Glutamatergic neuron (in vitro differentiated cells): ENCODE data around the gene EIF2B4. TPM values are rescaled to one million over a fixed set of nuclear protein-coding genes. Genes with fewer than 3 reads are reported as not detected.

Source experiments
- DNase-seq: peaks from one replicate; pipeline ENCODE4 v3.0.0; 2022
- H3K27ac Mint-ChIP-seq: one replicate; pipeline ENCODE4 v1.8.0; 2020; ENCODE audit warnings: mild to moderate bottlenecking, mixed read lengths, inconsistent platforms; ENCODE audit not compliant: unreplicated experiment
- H3K27me3 Mint-ChIP-seq: one replicate; pipeline ENCODE4 v1.8.0; 2020; ENCODE audit warnings: mild to moderate bottlenecking, moderate library complexity, mixed read lengths, inconsistent platforms; ENCODE audit not compliant: unreplicated experiment
- H3K36me3 Mint-ChIP-seq: one replicate; pipeline ENCODE4 v1.8.0; 2020; ENCODE audit warnings: mild to moderate bottlenecking, mixed read lengths, inconsistent platforms; ENCODE audit not compliant: unreplicated experiment
- H3K4me1 Mint-ChIP-seq: one replicate; pipeline ENCODE4 v1.8.0; 2020; ENCODE audit warnings: mild to moderate bottlenecking, low read depth, mixed read lengths, inconsistent platforms; ENCODE audit not compliant: unreplicated experiment
- H3K4me3 Mint-ChIP-seq: one replicate; pipeline ENCODE4 v1.8.0; 2020; ENCODE audit warnings: mild to moderate bottlenecking, mixed read lengths, inconsistent platforms; ENCODE audit not compliant: unreplicated experiment
- H3K9me3 Mint-ChIP-seq: one replicate; pipeline ENCODE4 v1.8.0; 2020; ENCODE audit warnings: mild to moderate bottlenecking, moderate library complexity, mixed read lengths, inconsistent platforms; ENCODE audit not compliant: unreplicated experiment
- total RNA-seq: library from RNA; stranded (reverse); fragmentation: NEBNext Ultra II Directional; extraction: Animal tissue kit (Norgen Biotek cat#: 25700); gene quantifications from one replicate; pipeline ENCODE4 v1.2.1, GENCODE V29; 2021; ENCODE audit not compliant: unreplicated experiment
- TF ChIP-seq, protein P1 (sequence below): fragments of 200-600 bp; sonication (generic); IDR thresholded peaks from one replicate; pipeline ENCODE4 v1.5.0; 2021; ENCODE audit not compliant: partially characterized antibody, unreplicated experiment

The EIF2B4 gene
- total RNA-seq, 1 donor from 2014 or later: 53.6 TPM

DNA sequence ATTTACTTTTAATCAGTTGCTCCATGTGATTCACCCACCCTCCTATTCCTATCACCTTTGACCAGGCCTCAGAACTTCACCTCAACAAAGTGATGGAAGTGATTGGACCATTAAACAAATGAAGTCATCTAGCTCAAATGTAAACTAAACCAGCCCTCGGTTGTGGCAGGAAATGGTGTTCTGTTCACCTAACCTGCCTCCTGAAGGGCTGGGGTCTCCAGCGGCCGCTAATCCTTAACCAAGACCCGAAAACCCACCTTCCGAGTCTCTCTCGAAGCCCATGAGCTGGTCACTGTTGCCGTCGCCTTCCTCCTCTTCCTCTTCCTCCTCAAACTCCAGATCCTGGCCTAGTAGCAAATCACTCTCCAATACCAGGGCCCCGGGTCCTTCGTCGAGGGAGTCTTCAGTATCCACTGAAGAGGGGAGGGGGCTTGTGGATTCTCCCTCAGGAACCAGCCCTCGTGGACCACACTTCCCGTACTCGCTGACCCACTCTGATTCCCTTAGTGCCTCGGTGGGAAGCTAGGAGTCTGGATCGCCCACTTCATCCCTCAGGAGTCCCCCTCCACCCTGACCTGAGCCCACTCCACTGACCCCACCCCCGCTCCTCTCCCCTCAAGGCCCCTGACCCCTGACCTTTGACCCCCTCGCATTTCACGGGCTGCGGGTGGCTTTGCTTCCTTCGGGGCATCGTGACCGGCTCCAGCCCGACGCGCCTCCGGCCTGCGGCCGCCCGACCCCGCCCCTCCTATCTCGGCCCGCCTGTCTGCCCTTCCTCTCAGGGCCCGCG, 9.9 kb upstream of the EIF2B4 start:
- peaks cover 13% of the 10 kb centered on the region for H3K9me3 Mint-ChIP-seq
- peaks cover 2% of the 10 kb centered on the region for H3K36me3 Mint-ChIP-seq
- TF ChIP-seq, protein P1, sequence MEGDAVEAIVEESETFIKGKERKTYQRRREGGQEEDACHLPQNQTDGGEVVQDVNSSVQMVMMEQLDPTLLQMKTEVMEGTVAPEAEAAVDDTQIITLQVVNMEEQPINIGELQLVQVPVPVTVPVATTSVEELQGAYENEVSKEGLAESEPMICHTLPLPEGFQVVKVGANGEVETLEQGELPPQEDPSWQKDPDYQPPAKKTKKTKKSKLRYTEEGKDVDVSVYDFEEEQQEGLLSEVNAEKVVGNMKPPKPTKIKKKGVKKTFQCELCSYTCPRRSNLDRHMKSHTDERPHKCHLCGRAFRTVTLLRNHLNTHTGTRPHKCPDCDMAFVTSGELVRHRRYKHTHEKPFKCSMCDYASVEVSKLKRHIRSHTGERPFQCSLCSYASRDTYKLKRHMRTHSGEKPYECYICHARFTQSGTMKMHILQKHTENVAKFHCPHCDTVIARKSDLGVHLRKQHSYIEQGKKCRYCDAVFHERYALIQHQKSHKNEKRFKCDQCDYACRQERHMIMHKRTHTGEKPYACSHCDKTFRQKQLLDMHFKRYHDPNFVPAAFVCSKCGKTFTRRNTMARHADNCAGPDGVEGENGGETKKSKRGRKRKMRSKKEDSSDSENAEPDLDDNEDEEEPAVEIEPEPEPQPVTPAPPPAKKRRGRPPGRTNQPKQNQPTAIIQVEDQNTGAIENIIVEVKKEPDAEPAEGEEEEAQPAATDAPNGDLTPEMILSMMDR: no peak
- peak overlapping the region; percentile 89 for H3K4me3 Mint-ChIP-seq
- peak overlapping the region; percentile 87 for H3K27ac Mint-ChIP-seq
- peak; percentile 81 for DNase-seq
- peaks cover 27% of the 10 kb centered on the region for H3K4me1 Mint-ChIP-seq
- H3K27me3 Mint-ChIP-seq: peaks cover 12% of the 10 kb centered on the region

- H3K4me3 Mint-ChIP-seq: peak overlapping the region; percentile 89
- TF ChIP-seq, protein P1: no peak
- DNase-seq: no peak
- H3K4me1 Mint-ChIP-seq: peaks cover 27% of the 10 kb centered on the region
- peaks cover 12% of the 10 kb centered on the region for H3K27me3 Mint-ChIP-seq
- H3K27ac Mint-ChIP-seq: peak overlapping the region; percentile 87
- no peaks in the 10 kb centered on the region for H3K36me3 Mint-ChIP-seq
- peaks cover 16% of the 10 kb centered on the region for H3K9me3 Mint-ChIP-seq
These were observed 9.3 kb upstream of the EIF2B4 start for GRCh38 chr2:27379383-27379835.

DNA sequence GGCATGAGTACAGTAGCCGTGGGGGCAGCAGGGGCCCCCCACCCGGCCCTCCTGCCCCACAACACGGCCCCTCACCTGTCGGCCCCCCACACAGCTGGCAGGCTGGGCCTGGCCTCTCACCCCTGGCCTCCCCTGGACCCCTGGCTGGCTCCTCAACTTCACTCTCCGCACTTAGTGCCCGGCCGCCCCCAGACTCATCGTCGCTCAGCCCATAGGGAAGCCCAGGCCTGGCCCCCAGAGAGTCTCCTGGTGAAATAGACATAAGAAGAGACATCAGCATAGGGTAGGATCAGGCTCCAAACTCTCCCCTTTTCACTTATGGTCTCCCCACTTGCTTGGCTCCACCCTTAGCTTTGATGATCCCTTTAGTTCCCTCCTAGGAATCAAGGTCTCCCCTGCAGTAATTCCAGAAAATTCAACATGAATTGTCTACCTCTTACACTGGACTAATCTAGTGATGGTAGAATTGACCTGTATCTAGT, 8.7 kb upstream of the EIF2B4 start:
- H3K4me1 Mint-ChIP-seq: peaks cover 27% of the 10 kb centered on the region
- DNase-seq: no peak
- peak overlapping the region; percentile 87 for H3K27ac Mint-ChIP-seq
- TF ChIP-seq, protein P1: no peak
- H3K9me3 Mint-ChIP-seq: peaks cover 17% of the 10 kb centered on the region
- H3K4me3 Mint-ChIP-seq: peak overlapping the region; percentile 89
- peaks cover 11% of the 10 kb centered on the region for H3K27me3 Mint-ChIP-seq
- no peaks in the 10 kb centered on the region for H3K36me3 Mint-ChIP-seq

GRCh38 chr2:27378096-27378808, 8.1 kb upstream of the EIF2B4 start:
- DNase-seq: no peak
- Mint-ChIP-seq H3K4me1 (peaks cover 27% of the 10 kb centered on the region), H3K27ac (no peak overlapping the region), H3K36me3 (no peaks in the 10 kb centered on the region), H3K4me3 (no peak overlapping the region), H3K9me3 (peaks cover 17% of the 10 kb centered on the region), H3K27me3 (peaks cover 9% of the 10 kb centered on the region)
- TF ChIP-seq, protein P1: no peak
